Hindlimb muscle (tissue), 1 donor: ENCODE measurements around the gene NEDD4L. TPM values are rescaled to one million over a fixed set of nuclear protein-coding genes. Genes with fewer than 3 reads are reported as not detected.
"Not testable (repeated sequence)": the region's sequence is repeated elsewhere in the genome, so short reads cannot be mapped to it uniquely, and the experiment has no call there.

Experiments used
- DNase-seq: peaks from one replicate; pipeline ENCODE4 v3.0.0-alpha.2; 2013
- polyA plus RNA-seq: library from polyadenylated mRNA; unstranded; fragments of 120-200 nt; gene quantifications from one replicate; pipeline ENCODE4 v1.2.1, GENCODE V29; 2013; ENCODE audit not compliant: insufficient read length

NEDD4L gene
- polyA plus RNA-seq, 1 donor: 45.4 TPM

GRCh38 chr18:58354051-58354450 lies 310.0 kb downstream of the NEDD4L start:
- no peak for DNase-seq

GRCh38 chr18:58354791-58355190 lies 310.8 kb downstream of the NEDD4L start:
- DNase-seq: no peak

- DNase-seq: no peak
Measured at GRCh38 chr18:58355243-58355642, 311.2 kb downstream of the NEDD4L start.

- DNase-seq: no peak
Measured at GRCh38 chr18:58359218-58359617, 315.2 kb downstream of the NEDD4L start.

GRCh38 chr18:58359620-58360019 lies 315.6 kb downstream of the NEDD4L start:
- DNase-seq: no peak

- DNase-seq: no peak
Measured at GRCh38 chr18:58360324-58360723, 316.3 kb downstream of the NEDD4L start.

- DNase-seq: no peak
Measured at GRCh38 chr18:58361212-58361611, 317.2 kb downstream of the NEDD4L start.

GRCh38 chr18:58362027-58362575 lies 318.1 kb downstream of the NEDD4L start:
- peak; percentile 29 for DNase-seq

- no peak for DNase-seq
Measured at GRCh38 chr18:58362829-58363271, 318.8 kb downstream of the NEDD4L start.

- no peak for DNase-seq
Measured at GRCh38 chr18:58363767-58364540, 319.9 kb downstream of the NEDD4L start.

GRCh38 chr18:58364876-58365528 lies 321.0 kb downstream of the NEDD4L start:
- no peak for DNase-seq

GRCh38 chr18:58367425-58368140 lies 323.6 kb downstream of the NEDD4L start:
- no peak for DNase-seq

GRCh38 chr18:58369616-58370015 lies 325.6 kb downstream of the NEDD4L start:
- DNase-seq: no peak

GRCh38 chr18:58370038-58370580 lies 326.1 kb downstream of the NEDD4L start:
- no peak for DNase-seq

- DNase-seq: no peak
Measured at GRCh38 chr18:58370612-58371011, 326.6 kb downstream of the NEDD4L start.

GRCh38 chr18:58373481-58373880 lies 329.5 kb downstream of the NEDD4L start:
- no peak for DNase-seq

- DNase-seq: no peak
Measured at GRCh38 chr18:58375051-58375450, 331.0 kb downstream of the NEDD4L start.

GRCh38 chr18:58378411-58379379 lies 334.7 kb downstream of the NEDD4L start:
- DNase-seq: no peak

GRCh38 chr18:58379443-58379842 lies 335.4 kb downstream of the NEDD4L start:
- DNase-seq: no peak

- DNase-seq: not testable (repeated sequence)
Measured at GRCh38 chr18:58380113-58380512, 336.1 kb downstream of the NEDD4L start.

- no peak for DNase-seq
Measured at GRCh38 chr18:58381676-58382411, 337.8 kb downstream of the NEDD4L start.
